Urinary bladder (tissue), 4 donors: ENCODE data around the gene RAB34. TPM values are rescaled to one million over a fixed set of nuclear protein-coding genes. Genes with fewer than 3 reads are reported as not detected.

Experiments
- DNase-seq: peaks from one replicate; pipeline ENCODE4 v3.0.0-alpha.2; 2015; ENCODE audit errors: extremely low spot score
- H3K27ac ChIP-seq: one replicate; pipeline ENCODE4 v1.5.1; 2013; ENCODE audit warnings: low read depth, mild to moderate bottlenecking, moderate library complexity
- H3K36me3 ChIP-seq: one replicate; pipeline ENCODE4 v1.6.1; 2013; ENCODE audit warnings: mild to moderate bottlenecking, moderate library complexity; ENCODE audit not compliant: insufficient read depth
- H3K4me1 ChIP-seq: one replicate; pipeline ENCODE4 v1.6.1; 2013; ENCODE audit warnings: mild to moderate bottlenecking, moderate library complexity; ENCODE audit not compliant: insufficient read depth
- H3K4me3 ChIP-seq: one replicate; pipeline ENCODE4 v1.5.1; 2013; ENCODE audit warnings: low read depth, low read length
- WGBS: extraction: QIAGEN DNeasy Blood & Tissue Kit; methylation state at CpG from one replicate; pipeline ENCODE4 v1.1.7; 2013; 5-methylcytosine and 5-hydroxymethylcytosine counted together
- polyA plus RNA-seq: library from polyadenylated mRNA; stranded (reverse); fragments of 200-250 nt; gene quantifications from one replicate; pipeline ENCODE4 v1.2.3, GENCODE V29; 2013
- total RNA-seq: library from RNA; depleted of rRNA; stranded (reverse); fragments of >200 nt; gene quantifications from one replicate; pipeline ENCODE4 v1.2.3, GENCODE V29; 2014
- donor health status: healthy with polysubstance abuse.
- donor health status: healthy.

RAB34 gene
- total and polyA plus RNA-seq, 2 donors: 63.7 to 170 TPM

DNA sequence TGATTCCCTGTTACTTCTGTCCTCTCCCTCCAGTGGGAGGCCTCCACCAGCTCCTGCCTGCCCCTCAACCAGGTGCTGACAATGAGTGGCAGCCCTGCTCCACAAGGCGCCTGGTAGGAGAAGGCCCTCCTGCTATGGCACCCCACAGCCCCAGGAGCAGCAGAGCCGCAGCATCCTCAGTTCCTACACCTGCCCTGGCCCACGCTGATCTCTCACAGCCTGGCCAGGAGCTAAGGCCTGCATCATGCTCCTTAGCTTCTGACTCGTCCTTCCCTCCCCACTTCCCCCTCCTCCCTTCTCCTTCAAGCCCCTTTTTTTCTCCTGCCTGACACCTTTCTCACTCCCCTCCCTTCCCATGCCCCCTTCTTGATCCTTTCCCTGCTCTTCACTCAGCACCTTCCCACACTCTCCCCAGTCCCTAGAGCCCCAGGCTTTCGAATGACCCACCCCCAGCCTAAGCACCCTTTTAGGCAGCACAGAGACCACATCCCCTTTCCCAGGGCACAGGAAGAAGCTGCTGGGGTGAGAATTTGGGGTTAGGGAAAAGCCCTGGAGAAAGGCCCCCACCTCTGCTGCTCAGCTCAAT, 12.5 kb downstream of the RAB34 start:
- Histone ChIP-seq H3K4me3 (no peak overlapping the region), H3K36me3 (peaks cover 2% of the 10 kb centered on the region), H3K27ac (no peak overlapping the region), H3K4me1 (no peaks in the 10 kb centered on the region)
- DNase-seq: no peak
- 69% methylated on average over 5 of the region's 5 CpGs for WGBS

DNA sequence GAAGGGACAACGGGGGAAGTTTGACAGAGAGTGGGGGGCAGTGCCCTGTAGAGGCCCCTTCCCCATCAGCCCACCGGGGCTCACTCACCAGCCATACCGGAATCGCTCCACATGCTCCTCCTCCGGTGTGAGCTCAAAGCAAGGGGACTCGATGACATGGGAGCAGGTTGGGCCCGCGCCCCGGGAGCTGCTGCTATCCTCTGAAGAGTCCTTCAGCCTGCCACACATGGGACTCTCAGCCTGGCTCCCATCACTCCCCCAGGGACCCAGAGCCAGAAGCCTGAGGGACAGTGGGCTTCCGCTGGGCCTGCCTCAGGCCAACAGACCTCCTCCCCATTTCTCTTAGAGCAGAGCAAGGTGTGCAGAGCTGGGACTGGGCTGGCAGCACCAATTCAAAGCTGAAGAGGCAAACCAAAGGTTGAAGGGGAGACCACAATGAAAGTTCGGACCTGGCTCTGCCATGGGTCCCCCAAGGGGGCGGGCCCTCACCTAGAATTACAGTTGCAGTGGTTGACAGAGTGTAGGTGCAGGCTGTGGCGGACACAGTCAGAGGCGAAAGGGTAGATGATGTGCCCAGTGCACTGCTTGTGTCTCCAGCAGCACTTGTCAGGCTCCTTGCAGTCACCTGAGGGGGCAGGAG, 13.3 kb downstream of the RAB34 start:
- Histone ChIP-seq H3K4me1 (no peaks in the 10 kb centered on the region), H3K4me3 (no peak overlapping the region), H3K36me3 (peaks cover 2% of the 10 kb centered on the region), H3K27ac (no peak overlapping the region)
- WGBS: 87% methylated on average over 14 of the region's 14 CpGs
- no peak for DNase-seq

DNA sequence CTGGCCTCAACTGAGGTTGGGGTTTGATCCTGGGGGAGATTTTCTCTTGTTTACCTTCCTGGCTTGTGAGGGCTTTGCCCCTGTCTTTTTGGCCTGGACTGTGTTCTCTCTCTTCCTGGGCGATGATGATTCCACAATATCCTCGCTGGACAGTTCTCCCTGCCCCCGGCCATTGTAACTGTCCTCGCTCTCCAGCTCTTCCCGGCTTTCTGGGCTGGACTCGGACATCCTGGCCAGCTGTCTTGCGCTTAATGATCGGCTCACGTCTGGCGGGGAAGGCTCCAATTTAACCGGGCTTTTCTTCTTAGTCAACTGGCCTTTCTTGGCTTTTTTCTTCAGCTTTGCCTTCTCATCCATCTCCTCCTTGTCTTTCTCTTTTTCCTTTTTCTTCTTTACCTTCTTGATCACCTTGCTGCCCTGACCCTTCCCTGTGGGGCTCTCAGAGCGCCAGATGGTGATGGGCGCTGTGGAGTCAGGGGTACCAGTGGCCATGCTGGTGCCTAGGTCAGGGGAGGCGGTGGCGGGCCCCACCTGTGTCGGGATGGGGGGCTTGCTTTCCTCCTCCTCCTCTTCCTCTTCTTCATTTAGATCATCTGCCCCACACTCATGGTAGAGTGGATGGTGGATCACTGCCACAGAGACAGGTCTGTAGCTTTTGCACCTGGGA, 14.0 kb downstream of the RAB34 start:
- WGBS: 76% methylated on average over 16 of the region's 16 CpGs

DNA sequence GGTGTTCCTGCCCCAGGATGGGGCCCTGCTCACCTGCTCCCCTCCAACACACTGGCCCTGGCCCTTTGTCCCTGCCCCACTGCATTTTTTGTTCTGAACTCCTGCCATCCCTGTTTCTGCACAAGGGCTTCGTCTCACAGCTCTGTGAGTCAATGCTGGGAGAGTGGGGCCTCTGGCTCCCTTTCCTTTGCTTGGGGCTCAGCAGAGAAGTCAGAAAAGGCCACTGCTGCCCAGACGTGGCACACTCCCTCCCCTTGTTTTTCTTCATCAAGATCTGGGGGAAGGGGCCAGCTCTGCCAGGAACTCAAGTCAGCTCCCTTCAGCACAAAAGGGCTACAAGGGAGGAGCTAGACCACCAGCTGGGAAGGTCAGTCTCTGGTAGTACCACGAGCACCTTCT, 14.9 kb downstream of the RAB34 start:
- no peak overlapping the region for H3K4me3 ChIP-seq
- no peaks in the 10 kb centered on the region for H3K4me1 ChIP-seq
- H3K27ac ChIP-seq: no peak overlapping the region
- 62% methylated on average over 3 of the region's 3 CpGs for WGBS
- H3K36me3 ChIP-seq: peaks cover 2% of the 10 kb centered on the region
- DNase-seq: no peak

More for the DNA sequence above, 14.0 kb downstream of the RAB34 start:
- H3K36me3 ChIP-seq: peaks cover 2% of the 10 kb centered on the region
- no peaks in the 10 kb centered on the region for H3K4me1 ChIP-seq
- no peak overlapping the region for H3K27ac ChIP-seq
- DNase-seq: no peak
- H3K4me3 ChIP-seq: no peak overlapping the region

DNA sequence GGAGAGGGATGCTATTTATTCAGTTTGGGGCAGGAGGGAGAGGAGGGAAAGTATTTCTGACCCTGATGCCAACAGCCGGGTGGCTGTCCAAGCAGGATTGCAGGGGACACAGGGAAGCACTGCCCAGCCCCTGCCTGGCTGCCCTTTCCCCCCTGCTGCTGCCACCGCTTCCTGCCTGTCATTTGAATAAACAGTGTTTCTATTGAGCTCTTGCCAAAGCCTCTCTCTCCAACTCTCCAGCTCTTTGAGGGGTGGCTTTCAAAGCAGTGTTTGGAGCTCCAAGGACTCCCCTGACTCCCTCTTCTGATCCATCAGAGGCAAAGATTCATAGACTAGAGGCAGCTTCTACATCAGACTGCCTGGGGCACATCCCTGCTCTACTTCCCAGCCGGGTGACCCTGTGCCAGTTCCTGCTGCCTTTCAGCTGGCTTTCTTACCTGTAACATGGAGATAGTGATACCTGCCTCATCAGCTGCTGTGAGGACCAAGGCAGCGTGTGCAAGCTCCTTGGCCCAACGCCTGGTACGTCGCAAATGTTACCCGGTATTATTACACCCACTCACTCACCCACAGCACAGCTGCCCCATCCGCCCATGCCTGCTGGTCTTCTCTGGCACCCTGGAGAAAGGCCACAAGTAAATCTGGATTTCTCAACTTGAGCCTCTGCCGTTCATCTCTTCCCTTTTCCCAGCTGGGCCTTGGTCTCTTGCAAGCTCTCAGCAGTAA, 15.5 kb downstream of the RAB34 start:
- DNase-seq: no peak
- Histone ChIP-seq H3K36me3 (peaks cover 5% of the 10 kb centered on the region), H3K27ac (no peak overlapping the region), H3K4me3 (no peak overlapping the region), H3K4me1 (no peaks in the 10 kb centered on the region)
- WGBS: 72% methylated on average over 10 of the region's 10 CpGs

DNA sequence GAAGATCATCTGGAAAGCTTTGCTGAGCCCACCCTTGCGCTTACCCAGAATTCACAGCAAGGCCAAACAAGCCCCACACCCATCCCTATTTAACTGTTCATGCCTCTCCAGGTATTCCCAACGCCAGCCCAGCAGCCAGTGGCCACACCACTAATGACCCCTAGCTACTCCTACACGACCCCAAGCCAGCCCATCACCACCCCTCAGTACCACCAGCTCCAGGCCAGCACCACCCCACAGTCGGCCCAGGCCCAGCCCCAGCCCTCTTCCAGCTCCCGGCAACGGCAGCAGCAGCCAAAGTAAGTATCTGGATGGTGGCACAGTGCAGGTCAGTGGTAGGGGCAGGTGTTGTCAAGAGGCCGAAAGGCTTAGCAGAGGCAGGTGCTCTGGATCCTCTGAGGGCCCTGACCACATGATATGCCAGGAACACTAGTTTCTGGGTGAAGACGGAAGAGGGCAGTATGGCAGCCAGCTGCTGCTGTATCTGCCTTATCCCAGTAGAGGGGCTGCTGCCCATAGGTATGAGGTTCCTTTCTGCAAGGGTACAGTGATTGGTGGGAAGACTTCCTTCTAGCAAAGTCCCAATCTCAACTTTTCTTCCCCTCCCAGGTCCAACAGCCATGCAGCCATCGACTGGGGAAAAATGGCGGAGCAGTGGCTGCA, 16.7 kb downstream of the RAB34 start:
- Histone ChIP-seq H3K4me3 (no peak overlapping the region), H3K4me1 (no peaks in the 10 kb centered on the region), H3K27ac (no peak overlapping the region), H3K36me3 (peaks cover 5% of the 10 kb centered on the region)
- DNase-seq: no peak
- 90% methylated on average over 10 of the region's 10 CpGs for WGBS

DNA sequence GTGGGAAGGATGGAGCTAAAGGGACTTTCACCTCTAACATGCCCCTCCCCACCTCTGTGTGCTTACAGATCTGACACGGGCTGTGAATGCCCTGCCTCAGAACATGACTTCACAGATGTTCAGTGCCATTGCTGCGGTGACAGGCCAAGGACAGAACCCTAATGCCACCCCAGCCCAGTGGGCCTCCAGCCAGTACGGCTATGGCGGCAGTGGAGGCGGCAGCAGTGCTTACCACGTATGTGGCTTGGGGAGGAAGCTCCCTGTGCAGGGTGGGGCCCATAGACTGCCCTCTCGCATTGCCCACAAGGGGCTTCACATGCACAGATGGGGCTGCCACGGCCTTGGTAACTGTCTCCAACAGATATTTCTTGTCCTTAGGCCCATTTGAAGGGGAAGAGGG, 17.4 kb downstream of the RAB34 start:
- H3K4me3 ChIP-seq: no peak overlapping the region
- peaks cover 5% of the 10 kb centered on the region for H3K36me3 ChIP-seq
- no peak for DNase-seq
- no peak overlapping the region for H3K27ac ChIP-seq
- H3K4me1 ChIP-seq: no peaks in the 10 kb centered on the region
- WGBS: 92% methylated on average over 8 of the region's 8 CpGs

DNA sequence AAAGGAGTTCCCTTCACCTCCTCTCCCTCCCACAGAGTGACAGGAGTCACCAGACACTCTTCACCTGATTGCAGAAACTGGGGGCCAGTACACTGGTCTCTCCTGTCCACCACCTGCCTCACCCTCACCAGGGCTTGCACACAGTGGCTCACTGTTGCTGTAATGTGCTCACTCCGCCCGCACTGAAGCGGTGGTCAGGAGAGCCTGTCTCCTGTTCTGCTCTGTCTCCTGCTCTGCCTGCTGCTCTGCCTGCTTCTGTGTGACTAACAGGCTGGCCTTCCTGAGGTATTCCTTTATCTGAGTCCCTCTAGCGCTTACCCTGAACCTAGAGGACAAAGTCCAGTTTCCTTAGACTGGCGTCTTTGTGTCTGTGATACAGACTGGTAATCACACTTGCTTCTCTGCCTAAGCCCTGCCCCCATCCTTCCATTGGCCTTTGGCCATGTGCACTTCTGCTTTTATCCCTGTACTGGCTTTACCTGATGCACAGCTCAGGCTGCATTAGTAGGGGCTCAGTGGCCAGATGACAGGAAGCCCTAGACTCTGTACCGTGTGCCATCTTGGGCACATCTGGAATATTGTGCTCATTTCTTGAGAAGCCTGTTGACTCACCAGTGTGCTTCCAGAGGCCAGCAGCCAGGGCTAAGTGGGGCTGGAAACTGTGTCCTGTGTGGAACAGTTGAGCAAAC, 19.3 kb downstream of the RAB34 start:
- whole genome bisulfite sequencing: 93% methylated on average over 6 of the region's 6 CpGs
- Histone ChIP-seq H3K27ac (no peak overlapping the region), H3K4me3 (no peak overlapping the region), H3K4me1 (no peaks in the 10 kb centered on the region), H3K36me3 (peaks cover 5% of the 10 kb centered on the region)
- DNase-seq: no peak

DNA sequence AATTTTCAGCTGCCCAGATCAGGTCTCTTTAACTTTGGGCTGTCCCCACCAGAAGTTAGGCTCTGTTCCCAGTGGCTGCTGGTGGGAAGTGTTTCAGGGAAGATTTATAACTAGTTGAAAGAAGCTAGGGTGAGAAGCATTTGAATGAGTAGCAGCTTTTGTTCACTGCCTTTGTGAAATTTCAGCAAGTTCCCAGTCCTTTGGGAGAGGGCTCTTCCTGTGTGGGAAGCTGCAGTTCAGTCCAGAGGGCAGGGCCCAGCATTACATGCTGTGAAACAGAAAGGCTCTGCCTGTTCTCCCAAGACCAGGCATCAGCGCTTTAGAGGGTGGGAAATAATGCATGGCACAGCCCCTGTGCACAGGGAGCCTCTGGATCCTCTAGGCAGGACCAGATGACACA, 23.8 kb downstream of the RAB34 start:
- H3K4me1 ChIP-seq: no peaks in the 10 kb centered on the region
- H3K27ac ChIP-seq: no peak overlapping the region
- no peak overlapping the region for H3K4me3 ChIP-seq
- H3K36me3 ChIP-seq: peaks cover 15% of the 10 kb centered on the region
- DNase-seq: no peak
- 96% methylated on average over 1 of the region's 1 CpG for WGBS

DNA sequence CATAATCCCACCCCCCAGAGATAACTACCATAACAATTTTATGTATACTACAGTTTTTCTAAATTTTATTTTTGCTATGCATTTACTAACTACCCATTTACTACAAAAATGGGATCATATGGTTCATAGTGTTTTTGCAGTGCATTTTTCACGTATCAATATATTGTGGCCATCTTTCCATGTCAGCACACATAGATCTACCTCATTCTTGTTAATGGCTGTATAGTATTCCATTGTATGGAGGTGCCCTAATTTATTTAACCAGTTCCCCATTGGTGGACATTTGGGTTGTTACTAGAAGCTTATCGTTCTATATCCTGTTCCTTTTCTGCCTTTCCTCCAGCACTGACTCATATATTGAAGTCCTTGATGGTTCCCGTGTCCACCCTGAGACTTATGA, 28.7 kb downstream of the RAB34 start:
- peaks cover 19% of the 10 kb centered on the region for H3K36me3 ChIP-seq
- H3K4me3 ChIP-seq: no peak overlapping the region
- WGBS: 97% methylated on average over 3 of the region's 3 CpGs
- H3K4me1 ChIP-seq: no peaks in the 10 kb centered on the region
- no peak overlapping the region for H3K27ac ChIP-seq
- DNase-seq: no peak

DNA sequence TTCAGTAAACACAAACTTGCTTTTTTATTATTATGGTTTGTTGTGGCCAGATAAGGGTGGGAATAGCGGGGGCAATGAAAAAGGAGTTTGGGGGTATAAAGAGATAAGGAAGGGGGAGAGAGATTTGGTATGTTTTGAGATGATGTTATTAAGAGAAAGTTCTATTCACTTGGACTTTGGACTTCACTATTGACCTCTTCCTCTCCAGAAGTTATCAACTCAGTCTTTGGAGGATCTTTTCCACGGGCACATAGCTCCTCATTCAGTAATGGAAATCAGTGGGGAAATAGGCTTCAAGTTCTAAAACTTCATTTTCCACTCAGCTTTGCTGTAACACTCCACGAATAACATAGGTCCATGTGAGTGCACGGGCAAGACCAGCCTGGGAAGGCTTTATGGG, 29.2 kb downstream of the RAB34 start:
- H3K36me3 ChIP-seq: peaks cover 19% of the 10 kb centered on the region
- no peak overlapping the region for H3K4me3 ChIP-seq
- H3K4me1 ChIP-seq: no peaks in the 10 kb centered on the region
- WGBS: 96% methylated on average over 4 of the region's 4 CpGs
- DNase-seq: no peak
- no peak overlapping the region for H3K27ac ChIP-seq

DNA sequence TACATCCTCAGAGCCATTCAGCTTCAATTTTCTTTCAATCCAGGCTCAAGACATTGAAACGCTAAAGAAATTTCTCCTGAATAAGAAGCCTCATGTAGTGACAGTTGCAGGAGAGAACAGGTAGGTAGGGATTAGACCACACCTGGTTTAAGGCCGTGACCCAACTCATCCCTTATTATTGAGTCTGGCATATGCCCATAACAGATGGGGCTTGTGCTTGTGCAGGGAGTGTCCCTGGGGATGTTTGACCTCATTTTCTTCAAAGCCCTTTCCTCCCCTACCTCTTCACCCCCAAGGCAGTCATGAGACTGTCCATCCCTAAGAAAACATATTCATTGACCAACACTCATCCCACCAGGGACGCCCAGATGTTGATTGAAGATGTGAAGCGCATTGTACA, 31.4 kb downstream of the RAB34 start:
- H3K27ac ChIP-seq: no peak overlapping the region
- WGBS: 94% methylated on average over 4 of the region's 4 CpGs
- H3K4me3 ChIP-seq: no peak overlapping the region
- no peak for DNase-seq
- H3K36me3 ChIP-seq: peaks cover 22% of the 10 kb centered on the region
- no peaks in the 10 kb centered on the region for H3K4me1 ChIP-seq

DNA sequence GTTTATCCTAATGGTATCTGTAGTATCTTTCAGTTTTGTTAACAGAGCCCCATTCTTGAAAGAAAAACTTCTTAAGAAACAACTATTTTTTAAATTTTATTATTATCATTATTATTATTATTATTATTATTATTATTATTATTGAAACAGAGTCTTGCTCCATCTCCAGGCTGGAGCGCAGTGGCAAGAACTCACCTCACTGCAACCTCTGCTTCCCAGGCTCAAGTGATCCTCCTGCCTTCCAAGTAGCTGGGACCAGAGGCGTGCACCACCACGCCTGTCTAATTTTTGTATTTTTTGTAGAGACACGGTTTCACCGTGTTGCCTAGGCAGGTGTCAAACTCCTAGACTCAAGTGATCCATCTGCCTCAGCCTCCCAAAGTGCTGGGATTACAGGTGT, 32.3 kb downstream of the RAB34 start:
- H3K4me1 ChIP-seq: no peaks in the 10 kb centered on the region
- no peak overlapping the region for H3K27ac ChIP-seq
- peaks cover 17% of the 10 kb centered on the region for H3K36me3 ChIP-seq
- no peak overlapping the region for H3K4me3 ChIP-seq
- no peak for DNase-seq
- WGBS: 89% methylated on average over 5 of the region's 5 CpGs
